ENCODE results near the gene MED20. TPM values are rescaled to one million over a fixed set of nuclear protein-coding genes. Genes with fewer than 3 reads are reported as not detected.
"Not testable (repeated sequence)": the region's sequence is repeated elsewhere in the genome, so short reads cannot be mapped to it uniquely, and the experiment has no call there.

Gene MED20
- total RNA-seq, 2 donors from 2014 or later: 20.5 to 22.6 TPM

DNA sequence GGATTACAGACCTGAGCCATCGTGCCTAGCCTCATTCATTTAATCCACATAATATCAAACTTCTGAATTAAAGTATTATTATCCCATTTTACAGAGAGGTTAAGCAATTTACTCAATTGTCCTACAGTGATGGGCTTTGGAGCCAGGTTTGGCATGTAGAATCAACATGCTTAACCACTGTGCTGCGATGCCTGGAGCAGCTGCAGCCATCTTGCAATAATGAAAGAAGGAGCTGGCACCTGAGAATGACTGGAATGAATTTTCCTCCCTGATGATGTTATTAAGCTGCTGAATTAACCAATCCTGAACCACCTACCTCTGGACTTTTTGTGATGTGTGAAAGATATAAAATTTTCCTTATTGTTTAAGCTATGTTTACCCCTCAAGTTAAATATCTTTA lies 33.7 kb upstream of the MED20 start:
- peaks cover 23% of the 10 kb centered on the region for H3K4me1 Mint-ChIP-seq
- H3K9me3 Mint-ChIP-seq: no peaks in the 10 kb centered on the region
- ATAC-seq (replicated peaks): no peak
- H3K27me3 Mint-ChIP-seq: no peaks in the 10 kb centered on the region
- peaks cover 39% of the 10 kb centered on the region for H3K36me3 Mint-ChIP-seq (ENCODE audit: low read depth)
- H3K4me3 Mint-ChIP-seq: peak overlapping the region; percentile 52
- peak overlapping the region; percentile 78 for H3K27ac Mint-ChIP-seq

DNA sequence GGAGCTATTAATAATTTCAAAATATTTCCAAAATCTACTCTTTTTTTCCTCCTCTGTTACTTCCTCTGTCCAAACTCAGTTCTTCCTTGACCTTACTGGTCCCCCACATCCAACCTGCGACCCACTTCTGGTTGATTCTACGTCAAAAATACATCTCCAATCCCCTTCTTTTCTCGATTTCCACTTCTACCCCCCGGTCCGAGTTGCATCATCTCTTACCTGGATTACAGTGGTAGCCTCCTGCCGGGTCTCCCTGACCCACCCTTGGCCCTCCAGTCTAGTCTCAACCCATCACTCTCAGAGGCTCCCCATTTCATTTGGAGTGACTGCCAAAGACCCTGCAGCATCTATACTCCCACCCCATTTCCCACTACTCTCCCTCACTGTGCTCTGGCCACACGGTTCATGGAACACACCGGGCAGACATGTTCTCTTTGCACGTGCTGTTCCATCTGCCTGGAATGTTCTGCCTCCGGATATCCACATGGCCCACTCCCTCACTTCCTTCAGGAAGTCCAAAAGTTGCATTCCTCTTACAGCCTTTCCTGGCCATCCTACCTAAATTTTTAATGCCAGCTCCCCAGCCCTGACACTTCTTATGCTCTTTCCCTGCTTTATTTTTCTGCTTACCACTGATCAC lies 26.8 kb upstream of the MED20 start:
- ATAC-seq (replicated peaks): no peak
- Mint-ChIP-seq H3K4me3 (no peak overlapping the region), H3K27ac (peak overlapping the region; percentile 19), H3K9me3 (no peaks in the 10 kb centered on the region), H3K36me3 (ENCODE audit: low read depth) (peaks cover 7% of the 10 kb centered on the region), H3K27me3 (no peaks in the 10 kb centered on the region), H3K4me1 (peaks cover 16% of the 10 kb centered on the region)

DNA sequence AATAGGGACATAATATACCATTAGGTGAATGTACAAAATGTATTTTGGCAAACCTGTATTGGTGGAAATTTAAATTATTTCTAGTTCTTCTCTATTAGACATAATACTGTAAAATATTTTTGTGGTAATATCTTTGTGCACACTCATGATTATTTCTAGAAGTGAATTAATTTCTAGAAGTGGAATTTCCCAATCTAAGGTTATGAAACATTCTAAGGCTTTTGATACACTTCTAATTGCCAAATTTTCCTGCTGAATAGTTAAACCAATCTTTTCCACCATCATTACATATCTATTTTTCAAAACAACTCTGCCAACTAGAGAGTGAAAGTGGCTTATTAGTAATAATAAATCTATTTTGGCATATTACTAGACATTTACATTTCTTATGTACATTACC lies 22.5 kb upstream of the MED20 start:
- ATAC-seq (replicated peaks): no peak
- Mint-ChIP-seq H3K4me3 (peak overlapping the region; percentile 94), H3K27me3 (no peaks in the 10 kb centered on the region), H3K4me1 (peaks cover 25% of the 10 kb centered on the region), H3K9me3 (no peaks in the 10 kb centered on the region), H3K36me3 (ENCODE audit: low read depth) (peaks cover 34% of the 10 kb centered on the region), H3K27ac (no peak overlapping the region)

DNA sequence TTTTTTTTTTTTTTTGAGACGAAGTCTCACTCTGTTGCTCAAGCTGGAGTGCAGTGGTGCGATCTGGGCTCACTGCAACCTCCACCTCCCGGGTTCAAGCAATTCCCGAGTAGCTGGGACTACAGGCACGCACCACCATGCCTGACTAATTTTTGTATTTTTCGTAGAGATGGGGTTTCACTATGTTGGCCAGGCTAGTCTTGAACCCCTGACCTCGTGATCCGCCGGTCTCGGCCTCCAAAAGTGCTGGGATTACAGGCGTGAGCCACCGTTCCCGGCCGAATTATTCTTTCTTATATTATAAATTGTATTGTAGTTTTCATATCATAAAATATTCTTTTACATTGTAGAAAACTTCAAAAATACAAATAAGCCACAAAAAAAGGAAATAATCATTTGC lies 21.9 kb upstream of the MED20 start:
- H3K4me3 Mint-ChIP-seq: peak overlapping the region; percentile 94
- peaks cover 21% of the 10 kb centered on the region for H3K4me1 Mint-ChIP-seq
- peak overlapping the region; percentile 94 for H3K27ac Mint-ChIP-seq
- H3K36me3 Mint-ChIP-seq (ENCODE audit: low read depth): peaks cover 40% of the 10 kb centered on the region
- not testable (repeated sequence) for H3K9me3 Mint-ChIP-seq; ATAC-seq (replicated peaks); H3K27me3 Mint-ChIP-seq

DNA sequence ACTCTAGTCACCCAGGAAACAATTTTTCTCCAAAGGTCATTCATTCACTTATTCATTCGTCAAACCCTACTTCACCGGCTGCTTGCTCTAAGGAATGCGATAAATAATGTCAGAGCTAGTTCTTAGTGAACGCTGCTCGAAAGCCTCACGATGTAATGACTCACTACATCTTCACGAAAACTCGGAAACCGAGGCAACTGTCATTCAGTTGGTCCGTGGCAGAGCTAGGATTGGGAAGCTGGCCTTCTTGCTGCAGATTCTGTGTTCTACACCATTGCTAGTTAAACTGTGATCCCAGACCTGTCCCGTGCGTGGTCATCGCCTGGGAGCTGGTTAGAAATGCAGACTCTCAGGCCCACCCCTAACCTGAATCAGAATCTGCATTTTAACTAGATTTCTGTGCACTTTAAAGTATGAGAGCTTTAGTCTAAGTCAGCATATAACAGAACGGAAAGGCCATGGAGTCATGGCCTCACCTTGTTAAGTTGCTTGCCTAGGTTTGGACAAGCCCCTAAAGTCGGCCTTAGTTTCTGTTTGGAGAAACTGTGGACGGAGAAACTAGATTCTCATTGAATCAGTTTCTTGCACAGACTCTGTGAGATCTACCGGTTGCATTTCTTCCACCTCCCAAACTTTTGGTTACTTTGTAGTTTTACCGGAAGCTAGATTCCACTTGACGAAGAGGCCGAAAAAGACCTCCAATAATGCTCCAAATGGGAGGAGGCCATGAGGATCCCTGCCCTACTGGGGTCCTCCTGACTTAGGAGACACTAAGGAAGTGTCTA lies 21.3 kb upstream of the MED20 start:
- peaks cover 20% of the 10 kb centered on the region for H3K4me1 Mint-ChIP-seq
- peak overlapping the region; percentile 94 for H3K4me3 Mint-ChIP-seq

DNA sequence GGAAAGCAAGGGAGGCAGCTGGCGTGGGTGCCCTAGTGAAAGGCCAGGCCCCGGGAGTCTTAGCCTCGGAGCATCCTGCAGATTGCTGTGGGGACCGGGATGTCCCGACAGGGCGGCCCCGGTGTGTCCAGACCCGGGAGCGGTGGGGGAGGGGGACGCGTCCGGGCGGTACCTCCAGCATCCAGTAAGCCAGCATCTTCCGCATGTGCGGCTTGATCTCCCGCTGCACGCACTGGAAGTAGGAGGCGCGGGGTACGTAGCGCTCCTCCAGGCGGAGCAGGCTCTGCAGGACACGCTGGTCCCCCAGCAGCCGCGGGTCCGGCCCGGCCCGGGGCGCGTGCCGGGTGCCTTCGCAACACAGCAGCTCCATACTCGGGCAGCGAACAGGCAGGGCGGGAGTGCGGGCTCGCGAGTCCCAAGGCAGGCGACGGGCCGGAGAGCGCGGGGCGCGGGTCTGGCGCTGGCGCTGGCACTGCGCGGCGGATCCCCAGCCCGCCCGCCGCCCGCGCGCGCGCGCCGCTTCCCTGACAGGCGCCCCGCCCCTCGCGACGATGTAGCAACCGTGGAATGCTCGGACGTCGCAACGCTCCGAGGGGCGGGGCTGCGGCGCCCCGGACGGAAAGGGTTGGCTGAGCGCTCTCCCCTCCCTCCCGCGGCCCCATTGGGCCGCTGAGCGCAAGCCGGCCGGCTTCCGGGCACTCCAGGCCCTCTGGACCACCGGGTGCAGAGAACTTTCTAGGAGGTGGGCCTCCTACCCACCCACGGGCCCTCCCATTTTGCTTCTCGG lies 20.5 kb upstream of the MED20 start, which contains the start of gene CCND3:
CCND3 (minus strand) TSS at position 529 of the 787 bp plus-strand sequence; CDS start at position 370, 159 bp downstream.
- peaks cover 54% of the 10 kb centered on the region for H3K36me3 Mint-ChIP-seq (ENCODE audit: low read depth)
- no peaks in the 10 kb centered on the region for H3K9me3 Mint-ChIP-seq
- ATAC-seq (replicated peaks): peak; percentile 87
- peak within 1 kb of the TSS; percentile 94 for H3K4me3 Mint-ChIP-seq
- peak within 1 kb of the TSS; percentile 94 for H3K27ac Mint-ChIP-seq
- peaks cover 25% of the 10 kb centered on the region for H3K4me1 Mint-ChIP-seq
- no peaks in the 10 kb centered on the region for H3K27me3 Mint-ChIP-seq

More for the DNA sequence above, 21.3 kb upstream of the MED20 start:
- H3K27me3 Mint-ChIP-seq: no peaks in the 10 kb centered on the region
- peak overlapping the region; percentile 94 for H3K27ac Mint-ChIP-seq
- peaks cover 46% of the 10 kb centered on the region for H3K36me3 Mint-ChIP-seq (ENCODE audit: low read depth)
- peak; percentile 50 for ATAC-seq (replicated peaks)
- H3K9me3 Mint-ChIP-seq: no peaks in the 10 kb centered on the region

DNA sequence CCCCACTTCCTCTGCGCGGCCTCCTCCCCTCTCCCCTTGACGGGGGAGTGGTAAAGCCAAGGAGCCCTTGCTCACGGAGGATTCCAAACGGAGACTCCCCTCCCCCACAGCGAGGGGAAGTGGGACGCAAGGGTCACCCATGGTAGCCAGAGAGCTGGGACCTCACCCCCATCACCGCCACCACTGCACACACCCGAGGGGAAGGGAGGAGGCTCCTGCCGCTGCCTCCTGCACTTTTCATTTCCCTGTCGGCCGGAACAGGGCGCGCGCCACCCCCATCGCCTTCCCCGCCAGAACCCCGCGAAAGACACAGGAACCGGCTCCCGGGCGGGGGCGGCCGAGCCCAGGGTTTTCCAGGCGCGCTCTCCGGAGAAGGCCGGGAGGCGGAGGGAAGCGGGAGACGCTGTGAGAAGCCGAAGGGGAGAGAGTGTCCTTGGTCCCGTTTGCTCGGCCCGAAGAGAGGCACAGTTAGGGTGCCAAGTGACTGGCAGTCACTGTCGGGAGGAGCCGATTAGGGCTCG lies 19.9 kb upstream of the MED20 start:
- Mint-ChIP-seq H3K9me3 (no peaks in the 10 kb centered on the region), H3K27me3 (no peaks in the 10 kb centered on the region), H3K4me3 (peak overlapping the region; percentile 94), H3K27ac (peak overlapping the region; percentile 91), H3K4me1 (peaks cover 31% of the 10 kb centered on the region), H3K36me3 (ENCODE audit: low read depth) (peaks cover 60% of the 10 kb centered on the region)
- ATAC-seq (replicated peaks): no peak

DNA sequence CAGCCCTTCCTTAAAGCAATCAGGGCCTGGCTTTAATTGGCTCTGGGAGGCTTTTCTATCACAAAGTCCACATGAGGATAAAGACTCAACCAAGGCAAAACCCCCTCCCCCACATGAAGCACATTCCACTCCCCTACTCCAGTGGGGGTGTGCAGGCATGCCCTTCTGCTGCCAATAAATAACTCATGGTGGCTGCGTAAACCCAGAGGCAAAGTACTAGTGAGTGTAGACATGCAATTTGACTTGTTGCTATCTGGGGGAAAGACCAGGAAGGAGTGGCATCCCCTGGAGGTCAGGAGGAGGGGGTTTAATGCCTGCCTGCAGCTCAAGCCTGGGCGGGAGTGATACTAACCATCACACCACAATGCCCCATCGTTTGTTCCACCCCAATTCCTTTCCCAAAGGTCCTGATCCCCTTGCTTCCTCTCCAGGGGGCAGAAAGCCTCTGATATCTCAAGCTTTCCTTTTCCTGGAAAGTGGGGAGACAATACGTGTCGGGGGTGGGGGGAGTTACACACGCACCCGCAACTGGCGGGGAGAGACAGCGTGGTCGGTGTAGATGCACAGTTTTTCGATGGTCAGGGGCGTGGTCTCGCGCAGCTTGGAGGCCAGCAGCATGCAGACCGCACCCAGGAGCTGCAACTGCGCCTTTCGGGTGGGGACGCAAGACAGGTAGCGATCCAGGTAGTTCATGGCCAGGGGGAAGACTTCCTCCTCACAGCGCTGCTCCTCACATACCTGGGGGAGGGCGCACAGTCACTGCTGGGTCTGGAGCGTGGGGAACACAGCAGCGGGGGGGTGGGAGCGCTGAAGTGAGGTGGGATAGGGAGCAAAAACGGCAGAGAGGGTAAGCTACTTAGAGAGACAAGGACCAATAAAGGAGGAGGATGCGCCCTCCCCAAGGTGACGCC lies 19.2 kb upstream of the MED20 start:
- peak overlapping the region; percentile 94 for H3K4me3 Mint-ChIP-seq
- H3K4me1 Mint-ChIP-seq: peaks cover 32% of the 10 kb centered on the region
- peak overlapping the region; percentile 91 for H3K27ac Mint-ChIP-seq
- H3K9me3 Mint-ChIP-seq: no peaks in the 10 kb centered on the region
- peak; percentile 8 for ATAC-seq (replicated peaks)
- peaks cover 67% of the 10 kb centered on the region for H3K36me3 Mint-ChIP-seq (ENCODE audit: low read depth)
- H3K27me3 Mint-ChIP-seq: no peaks in the 10 kb centered on the region

DNA sequence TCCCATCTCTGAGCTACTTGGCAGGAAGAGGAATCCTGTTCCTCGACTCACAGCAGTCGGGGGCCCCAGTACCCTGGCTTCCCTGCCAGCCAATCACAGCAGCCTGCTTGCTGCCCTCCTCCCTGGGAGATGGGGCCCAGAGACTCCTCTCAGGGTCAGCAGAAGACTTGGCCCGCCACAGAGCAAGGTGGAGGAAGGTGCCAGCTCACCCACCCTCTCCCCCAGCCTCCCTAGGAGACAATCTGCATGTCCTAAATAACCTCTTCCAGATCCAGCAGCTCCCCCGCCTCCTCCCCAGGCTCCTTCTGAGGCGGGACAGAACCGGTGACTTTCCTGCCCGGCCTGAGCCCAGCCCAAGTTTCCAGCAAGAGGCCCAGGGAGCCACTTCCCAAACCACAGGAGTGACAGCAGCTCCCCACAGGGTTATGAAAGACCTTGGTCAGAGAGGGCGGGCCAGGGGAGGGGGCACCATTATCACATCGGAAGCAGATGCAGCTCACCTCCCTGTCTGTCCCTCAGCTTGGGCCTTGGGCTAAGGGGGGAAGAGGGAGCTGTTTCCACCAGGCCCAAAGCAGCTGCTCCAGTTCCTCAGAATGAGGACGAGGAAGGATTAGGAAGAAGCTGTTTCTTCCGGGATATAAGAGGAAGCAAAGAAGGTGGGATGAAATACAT lies 18.4 kb upstream of the MED20 start:
- H3K4me3 Mint-ChIP-seq: peak overlapping the region; percentile 94
- H3K27me3 Mint-ChIP-seq: no peaks in the 10 kb centered on the region
- peaks cover 37% of the 10 kb centered on the region for H3K4me1 Mint-ChIP-seq
- ATAC-seq (replicated peaks): peak; percentile 15
- peak overlapping the region; percentile 91 for H3K27ac Mint-ChIP-seq
- no peaks in the 10 kb centered on the region for H3K9me3 Mint-ChIP-seq
- H3K36me3 Mint-ChIP-seq (ENCODE audit: low read depth): peaks cover 75% of the 10 kb centered on the region

DNA sequence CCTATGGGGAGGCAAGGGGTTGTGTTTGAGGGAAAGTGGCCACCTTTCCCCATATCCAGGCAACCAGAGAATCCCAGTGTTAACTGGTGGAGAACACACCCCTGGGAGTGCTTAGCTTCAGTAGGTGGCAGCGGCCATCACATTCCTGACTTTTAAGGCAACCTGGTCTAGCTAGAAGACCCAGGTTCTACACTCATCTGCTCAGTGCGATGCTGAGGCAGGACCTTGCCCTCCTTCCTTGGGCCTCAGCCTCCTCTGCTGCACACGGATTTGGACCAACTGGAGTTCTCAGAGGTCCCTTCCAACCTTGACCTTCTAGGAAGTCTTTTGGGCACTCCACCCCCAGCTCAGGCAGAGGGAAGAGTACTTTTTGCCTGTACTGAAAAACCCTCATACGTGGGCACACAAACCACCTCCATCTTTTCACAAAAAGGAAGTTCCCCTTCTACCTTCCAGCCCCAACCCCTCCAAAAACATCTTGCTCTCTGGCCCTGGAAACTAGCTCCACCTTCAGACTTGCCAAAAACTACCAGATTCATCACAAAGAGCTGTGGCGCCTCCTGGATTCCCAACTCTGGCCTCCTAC lies 17.7 kb upstream of the MED20 start:
- Mint-ChIP-seq H3K36me3 (ENCODE audit: low read depth) (peaks cover 82% of the 10 kb centered on the region), H3K27me3 (no peaks in the 10 kb centered on the region), H3K4me1 (peaks cover 37% of the 10 kb centered on the region), H3K27ac (peak overlapping the region; percentile 91), H3K9me3 (no peaks in the 10 kb centered on the region), H3K4me3 (peak overlapping the region; percentile 94)
- no peak for ATAC-seq (replicated peaks)

DNA sequence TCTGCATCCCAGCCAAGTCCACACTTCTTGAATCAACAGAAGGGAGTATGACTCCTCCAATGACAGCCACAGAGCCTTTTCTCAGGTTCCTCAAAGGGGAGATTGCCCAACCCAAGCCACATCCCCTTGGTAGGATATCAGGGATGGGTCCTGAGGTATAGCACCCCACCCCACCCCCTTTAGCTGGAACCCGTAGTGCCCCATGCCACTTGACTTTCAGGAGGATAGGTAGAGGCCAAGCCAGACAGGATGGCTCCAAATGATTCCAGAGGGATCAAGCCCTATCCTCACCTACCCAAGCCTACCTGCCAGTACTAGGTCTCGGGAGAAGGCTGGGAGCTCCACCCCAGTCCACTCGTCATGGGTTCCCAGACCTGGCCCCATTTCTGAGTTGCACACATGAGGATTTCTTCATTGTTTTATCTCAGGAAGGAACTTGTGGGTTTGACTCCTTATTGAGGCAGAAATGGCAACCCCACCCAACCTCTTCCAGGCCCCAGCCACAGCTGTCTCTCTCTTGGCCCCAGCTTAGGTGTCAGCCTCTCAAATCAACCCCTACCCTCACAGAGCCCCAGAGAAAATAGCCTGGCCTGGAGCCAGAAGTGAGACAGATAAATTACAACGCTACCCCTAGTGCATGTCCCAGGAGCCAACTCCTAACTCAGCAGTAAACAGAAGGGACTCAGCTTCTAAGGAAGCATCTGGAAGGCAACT lies 17.1 kb upstream of the MED20 start:
- H3K36me3 Mint-ChIP-seq (ENCODE audit: low read depth): peaks cover 88% of the 10 kb centered on the region
- H3K27me3 Mint-ChIP-seq: no peaks in the 10 kb centered on the region
- H3K9me3 Mint-ChIP-seq: no peaks in the 10 kb centered on the region
- H3K4me3 Mint-ChIP-seq: peak overlapping the region; percentile 94
- peaks cover 39% of the 10 kb centered on the region for H3K4me1 Mint-ChIP-seq
- peak overlapping the region; percentile 91 for H3K27ac Mint-ChIP-seq
- ATAC-seq (replicated peaks): no peak

DNA sequence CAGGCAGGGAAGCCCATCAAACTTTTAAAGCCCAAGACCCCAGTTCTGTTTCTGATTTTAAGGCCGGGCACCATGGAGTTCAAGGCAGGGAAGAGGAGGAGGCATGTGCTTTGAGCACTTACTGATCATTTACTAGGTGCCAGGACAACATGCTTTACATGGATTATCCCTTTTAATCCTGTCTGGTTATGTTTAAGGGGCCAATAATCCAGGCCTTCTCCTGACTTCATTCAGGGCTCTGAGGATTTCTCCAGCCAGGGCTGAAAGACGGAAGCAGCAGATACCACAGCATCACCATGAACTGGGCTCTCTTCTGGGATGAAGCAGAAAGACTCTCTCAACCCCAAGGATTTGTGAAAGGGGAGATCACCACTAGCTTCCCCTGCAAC lies 16.5 kb upstream of the MED20 start:
- no peaks in the 10 kb centered on the region for H3K9me3 Mint-ChIP-seq

More for the DNA sequence above, 16.5 kb upstream of the MED20 start:
- no peak for ATAC-seq (replicated peaks)
- H3K27me3 Mint-ChIP-seq: no peaks in the 10 kb centered on the region
- H3K4me1 Mint-ChIP-seq: peaks cover 41% of the 10 kb centered on the region
- peak overlapping the region; percentile 94 for H3K4me3 Mint-ChIP-seq
- H3K36me3 Mint-ChIP-seq (ENCODE audit: low read depth): peaks cover 94% of the 10 kb centered on the region
- H3K27ac Mint-ChIP-seq: peak overlapping the region; percentile 91

Measured in activated T-helper 17 cell treated with anti-CD3 and anti-CD28 coated beads, Interleukin-2, amount 50 U/mL, for 72 hours (primary cell).